Brain microvascular endothelial cell (primary cell): ENCODE measurements around the gene ROBO3.

Experiments
- DNase-seq: peaks from one replicate; pipeline ENCODE4 v3.0.0-alpha.2; 2020
- H3K27ac ChIP-seq: fragments of 250-450 bp; sonication (Bioruptor Pico); 2 replicates; pipeline ENCODE4 v1.5.1; 2020; ENCODE audit warnings: mild to moderate bottlenecking, moderate library complexity
- H3K27me3 ChIP-seq: fragments of 250-450 bp; sonication (Bioruptor Pico); replicated peaks from 2 replicates; pipeline ENCODE4 v1.5.1; 2020; ENCODE audit warnings: mild to moderate bottlenecking
- H3K36me3 ChIP-seq: fragments of 250-450 bp; sonication (Bioruptor Pico); replicated peaks from 2 replicates; pipeline ENCODE4 v1.5.1; 2020; ENCODE audit warnings: mild to moderate bottlenecking
- H3K4me3 ChIP-seq: 2 replicates; pipeline ENCODE4 v1.5.1; 2011; ENCODE audit warnings: low read depth, mild to moderate bottlenecking, control low read depth, low read length, moderate library complexity
- in situ Hi-C: cut with HindIII; loops from 2 replicates; pipeline ENCODE4 v1.10.0; 2017; ENCODE audit warnings: low sequenced_read_pairs, low pct_ligation_motif_present
- TF ChIP-seq, protein P1 (sequence below): IDR thresholded peaks from 2 replicates; pipeline ENCODE4 v1.5.1; 2011; ENCODE audit warnings: low read depth, mild to moderate bottlenecking, moderate library complexity, low read length, control low read depth, inconsistent platforms; ENCODE audit errors: missing control alignments

The ROBO3 gene

DNA sequence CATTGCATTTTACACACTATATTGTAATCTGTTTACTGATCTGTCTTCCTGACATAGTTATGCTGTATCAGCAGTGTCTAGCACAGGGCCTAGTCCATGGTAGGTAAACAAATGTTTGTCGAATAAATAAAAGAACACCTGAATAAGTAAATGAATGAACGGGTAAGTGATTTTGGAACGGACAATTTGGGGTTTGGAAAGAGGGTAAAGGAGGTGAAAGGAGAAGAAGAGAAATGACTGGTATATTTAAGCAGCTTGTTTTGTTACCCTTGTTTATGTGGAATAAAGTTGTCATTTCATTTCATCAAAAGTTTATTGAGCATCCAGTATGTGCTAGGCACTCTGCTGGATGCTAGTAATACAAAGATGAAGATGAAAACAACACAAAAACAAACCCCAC lies 53.7 kb downstream of the ROBO3 start, which contains the start of gene HEPN1:
Gene HEPN1 (plus strand): TSS at position 301 of the 400 bp plus-strand sequence.
- no peaks in the 10 kb centered on the region for H3K36me3 ChIP-seq
- H3K4me3 ChIP-seq, result no peak within 1 kb of the TSS
- no peak for DNase-seq
- H3K27me3 ChIP-seq, result no peaks in the 10 kb centered on the region
- TF ChIP-seq, protein P1, sequence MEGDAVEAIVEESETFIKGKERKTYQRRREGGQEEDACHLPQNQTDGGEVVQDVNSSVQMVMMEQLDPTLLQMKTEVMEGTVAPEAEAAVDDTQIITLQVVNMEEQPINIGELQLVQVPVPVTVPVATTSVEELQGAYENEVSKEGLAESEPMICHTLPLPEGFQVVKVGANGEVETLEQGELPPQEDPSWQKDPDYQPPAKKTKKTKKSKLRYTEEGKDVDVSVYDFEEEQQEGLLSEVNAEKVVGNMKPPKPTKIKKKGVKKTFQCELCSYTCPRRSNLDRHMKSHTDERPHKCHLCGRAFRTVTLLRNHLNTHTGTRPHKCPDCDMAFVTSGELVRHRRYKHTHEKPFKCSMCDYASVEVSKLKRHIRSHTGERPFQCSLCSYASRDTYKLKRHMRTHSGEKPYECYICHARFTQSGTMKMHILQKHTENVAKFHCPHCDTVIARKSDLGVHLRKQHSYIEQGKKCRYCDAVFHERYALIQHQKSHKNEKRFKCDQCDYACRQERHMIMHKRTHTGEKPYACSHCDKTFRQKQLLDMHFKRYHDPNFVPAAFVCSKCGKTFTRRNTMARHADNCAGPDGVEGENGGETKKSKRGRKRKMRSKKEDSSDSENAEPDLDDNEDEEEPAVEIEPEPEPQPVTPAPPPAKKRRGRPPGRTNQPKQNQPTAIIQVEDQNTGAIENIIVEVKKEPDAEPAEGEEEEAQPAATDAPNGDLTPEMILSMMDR, result no peak
- in situ Hi-C loops, result no loop called here
- no peak within 1 kb of the TSS for H3K27ac ChIP-seq

DNA sequence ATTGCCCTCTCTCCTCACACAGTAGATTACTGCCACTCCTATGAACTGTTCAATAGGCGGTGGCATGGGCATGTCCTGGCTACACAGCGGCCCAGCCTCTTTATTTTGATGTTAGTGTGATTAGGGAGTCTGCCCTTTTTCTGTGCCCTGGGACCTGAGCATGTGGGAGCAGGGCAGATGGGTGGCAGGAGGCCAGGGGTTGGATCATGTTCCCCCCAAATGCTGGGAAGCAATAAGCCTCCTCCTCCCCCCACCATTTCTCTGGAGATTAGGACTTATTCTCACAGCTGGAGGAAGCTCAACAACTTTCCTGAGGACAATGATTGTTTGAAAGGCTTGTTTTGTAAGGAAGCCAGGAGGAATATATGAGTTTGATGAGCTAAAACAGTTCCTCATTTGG lies 54.7 kb downstream of the ROBO3 start:
- TF ChIP-seq, protein P1, result no peak
- Histone ChIP-seq H3K27me3 (no peaks in the 10 kb centered on the region), H3K4me3 (no peak overlapping the region)

DNA sequence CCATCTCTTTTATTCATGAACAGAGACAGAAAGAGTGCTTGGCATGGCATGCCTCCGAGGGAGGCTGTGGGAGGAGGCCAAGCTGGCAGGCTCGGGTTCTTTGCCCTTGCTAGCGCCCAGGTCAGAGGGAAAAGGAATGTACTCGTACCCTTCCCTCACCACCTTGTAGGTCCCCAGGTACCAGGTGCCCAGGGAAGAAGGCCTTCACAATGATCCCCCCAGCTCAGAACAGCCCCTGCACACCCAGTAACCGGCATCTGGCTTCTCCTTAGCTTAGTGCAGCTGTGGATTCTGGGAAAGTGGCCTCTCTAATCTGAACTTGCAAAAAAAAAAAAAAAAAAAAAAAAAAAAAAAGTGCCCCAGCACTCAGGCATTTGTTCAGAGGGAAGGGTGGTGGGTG lies 55.1 kb downstream of the ROBO3 start:
- Histone ChIP-seq H3K4me3 (no peak overlapping the region), H3K36me3 (no peaks in the 10 kb centered on the region), H3K27me3 (no peaks in the 10 kb centered on the region), H3K27ac (no peak overlapping the region)
- TF ChIP-seq, protein P1, result no peak
- in situ Hi-C loops, result no loop called here
- DNase-seq, result no peak

More for the DNA sequence above, 54.7 kb downstream of the ROBO3 start:
- in situ Hi-C loops, result no loop called here
- H3K27ac ChIP-seq, result no peak overlapping the region
- DNase-seq, result no peak
- no peaks in the 10 kb centered on the region for H3K36me3 ChIP-seq

DNA sequence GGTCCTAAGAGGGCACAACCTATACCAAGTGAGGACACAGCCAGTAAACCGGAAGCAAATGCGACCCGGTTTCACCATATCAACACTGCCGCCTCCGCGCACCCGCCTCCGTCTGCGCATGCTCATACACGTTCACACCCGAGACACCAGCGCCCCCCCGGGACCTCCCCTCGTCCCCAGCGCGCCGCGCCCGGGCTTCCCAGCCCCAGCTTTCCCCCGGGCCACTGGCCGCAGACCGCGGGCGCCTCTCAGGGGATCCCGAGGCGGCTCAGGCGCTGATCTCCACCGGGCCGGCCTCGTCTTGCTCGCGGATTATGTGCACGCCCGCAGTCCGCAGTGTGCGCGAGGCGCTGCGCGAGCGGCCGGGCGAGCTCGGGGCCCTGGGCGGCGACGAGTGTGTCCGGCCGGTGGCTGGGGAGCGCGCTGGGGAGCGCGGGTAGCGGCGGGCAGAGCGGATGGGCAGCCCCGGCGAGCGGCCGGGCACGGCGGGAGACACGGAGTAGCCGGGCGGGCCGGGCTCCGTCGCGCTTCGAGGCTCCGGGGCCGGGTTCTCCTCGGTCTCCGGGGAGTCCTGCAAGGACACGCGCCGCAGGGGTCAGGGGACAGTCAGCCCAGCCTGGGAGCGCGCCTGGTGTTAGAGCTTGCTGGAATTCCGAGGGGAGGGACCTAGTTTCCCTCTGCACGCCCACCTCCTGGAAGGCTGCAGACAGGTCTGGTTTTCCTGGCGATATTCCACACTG lies 55.8 kb downstream of the ROBO3 start:
- H3K27ac ChIP-seq, result peak overlapping the region; percentile 31
- in situ Hi-C loops, result no loop called here
- peak; percentile 67 for DNase-seq
- H3K36me3 ChIP-seq, result no peaks in the 10 kb centered on the region
- TF ChIP-seq, protein P1, result no peak
- H3K4me3 ChIP-seq, result peak overlapping the region; percentile 44
- no peaks in the 10 kb centered on the region for H3K27me3 ChIP-seq

DNA sequence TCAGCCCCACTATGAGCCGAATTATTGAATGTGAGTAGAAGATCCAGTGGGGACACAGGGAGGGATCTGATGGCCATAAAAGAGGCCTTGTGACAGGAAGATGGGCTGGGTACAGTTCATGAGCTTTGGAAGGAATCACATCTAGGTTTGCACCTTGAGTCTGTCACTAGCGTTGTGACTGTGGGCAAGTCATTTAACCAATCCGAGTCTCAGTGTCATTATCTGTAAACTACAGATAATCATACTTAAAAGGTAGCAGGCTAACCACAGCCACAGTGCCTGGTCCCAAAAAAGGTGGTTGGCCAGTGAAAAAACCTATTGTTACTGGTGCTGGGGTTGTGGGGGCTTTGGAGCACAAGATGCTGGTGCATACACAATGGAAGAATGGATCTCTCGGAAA lies 57.6 kb downstream of the ROBO3 start:
- no peaks in the 10 kb centered on the region for H3K36me3 ChIP-seq
- TF ChIP-seq, protein P1, result no peak
- in situ Hi-C loops, result no loop called here

DNA sequence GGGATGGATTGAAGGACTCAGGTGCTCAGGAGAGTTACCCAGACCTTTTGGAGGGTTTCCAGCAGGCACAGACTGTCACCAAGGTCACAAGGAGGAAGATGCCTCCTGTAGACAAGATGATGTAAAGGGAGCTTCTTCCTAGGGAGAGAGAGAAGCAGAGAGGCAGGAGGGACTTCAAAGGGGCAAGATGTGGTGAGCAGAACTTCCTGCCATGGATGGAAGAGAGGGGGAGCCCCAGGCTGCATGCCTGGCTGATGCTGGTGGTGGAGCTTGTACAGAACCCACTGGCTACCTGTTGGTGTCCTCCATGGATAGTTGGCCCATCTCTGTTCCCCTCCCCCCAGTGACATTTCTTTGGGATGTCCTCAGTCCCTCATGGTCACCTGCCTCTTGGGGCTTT lies 58.1 kb downstream of the ROBO3 start:
- Histone ChIP-seq H3K27me3 (no peaks in the 10 kb centered on the region), H3K36me3 (no peaks in the 10 kb centered on the region), H3K27ac (no peak overlapping the region), H3K4me3 (no peak overlapping the region)
- in situ Hi-C loops, result no loop called here
- TF ChIP-seq, protein P1, result no peak
- no peak for DNase-seq

More for the DNA sequence above, 57.6 kb downstream of the ROBO3 start:
- no peak overlapping the region for H3K27ac ChIP-seq
- H3K27me3 ChIP-seq, result no peaks in the 10 kb centered on the region
- no peak overlapping the region for H3K4me3 ChIP-seq
- DNase-seq, result no peak
